HG03175 (cell line): Measurements from ENCODE around the gene ZNF277.
A peak's percentile ranks its signal among the peaks of the same experiment; 100 is the strongest.
"Not testable (repeated sequence)": the region's sequence is repeated elsewhere in the genome, so short reads cannot be mapped to it uniquely, and the experiment has no call there.

Experiments used
- ATAC-seq: cut with Tn5 transposase; IDR thresholded peaks from one replicate; pipeline ENCODE4 v1.9.1; 2021; ENCODE audit warnings: mild to moderate bottlenecking, moderate library complexity; ENCODE audit not compliant: unreplicated experiment

ZNF277 gene

GRCh38 chr7:112288301-112288700 is 81.8 kb downstream of the ZNF277 start:
- no peak for ATAC-seq

GRCh38 chr7:112290065-112290464 is 83.6 kb downstream of the ZNF277 start:
- ATAC-seq = no peak

- ATAC-seq = no peak
Measured at GRCh38 chr7:112292162-112292561, 85.7 kb downstream of the ZNF277 start.

- ATAC-seq = no peak
Measured at GRCh38 chr7:112293416-112293815, 86.9 kb downstream of the ZNF277 start.

GRCh38 chr7:112296432-112296831 is 89.9 kb downstream of the ZNF277 start:
- no peak for ATAC-seq

GRCh38 chr7:112297681-112298080 is 91.2 kb downstream of the ZNF277 start:
- ATAC-seq = no peak

- ATAC-seq = no peak
Measured at GRCh38 chr7:112298543-112299100, 92.1 kb downstream of the ZNF277 start.

- ATAC-seq = no peak
Measured at GRCh38 chr7:112300072-112300471, 93.6 kb downstream of the ZNF277 start.

- no peak for ATAC-seq
Measured at GRCh38 chr7:112300831-112301407, 94.4 kb downstream of the ZNF277 start.

- ATAC-seq = peak; percentile 47
Measured at GRCh38 chr7:112302566-112302965, 96.1 kb downstream of the ZNF277 start.

- no peak for ATAC-seq
Measured at GRCh38 chr7:112306903-112307302, 100.4 kb downstream of the ZNF277 start.

- ATAC-seq = no peak
Measured at GRCh38 chr7:112307506-112307905, 101.0 kb downstream of the ZNF277 start.

- no peak for ATAC-seq
Measured at GRCh38 chr7:112308974-112309373, 102.5 kb downstream of the ZNF277 start.

- ATAC-seq = not testable (repeated sequence)
Measured at GRCh38 chr7:112316803-112317202, 110.3 kb downstream of the ZNF277 start.

GRCh38 chr7:112322070-112322469 is 115.6 kb downstream of the ZNF277 start:
- ATAC-seq = no peak

- no peak for ATAC-seq
Measured at GRCh38 chr7:112327566-112327965, 121.1 kb downstream of the ZNF277 start.

- ATAC-seq = no peak
Measured at GRCh38 chr7:112331492-112331891, 125.0 kb downstream of the ZNF277 start.

- ATAC-seq = no peak
Measured at GRCh38 chr7:112334366-112334765, 127.9 kb downstream of the ZNF277 start.

GRCh38 chr7:112336261-112336660 is 129.8 kb downstream of the ZNF277 start:
- no peak for ATAC-seq

- no peak for ATAC-seq
Measured at GRCh38 chr7:112336936-112337576, 130.6 kb downstream of the ZNF277 start.

GRCh38 chr7:112337892-112338291 is 131.4 kb downstream of the ZNF277 start:
- ATAC-seq = no peak

- ATAC-seq = no peak
Measured at GRCh38 chr7:112338786-112339185, 132.3 kb downstream of the ZNF277 start.

GRCh38 chr7:112341464-112341863 is 135.0 kb downstream of the ZNF277 start:
- no peak for ATAC-seq
